Measurements from ENCODE around the gene DCANP1.

GRCh38 chr5:135492319-135492626 lies 45.1 kb upstream of the DCANP1 start:
- no peak for TF ChIP-seq POLR2A (IDR thresholded peaks at IDR 0.05; ENCODE audit: low read depth, low read length)
- no peak for TF ChIP-seq CTCF (IDR thresholded peaks at IDR 0.05; ENCODE audit: extremely low read depth in 1 of 2, insufficient read depth in 1 of 2, low read depth in 1 of 2, low read length in 2 of 2)

Measured in endothelial cell of umbilical vein (primary cell).